Cortex of kidney (tissue), 1 donor: ENCODE data around the gene TRAPPC1.

ENCODE experiments used
- DNase-seq: peaks from one replicate; lab custom pipeline; 2025; lab: John Stamatoyannopoulos, UW

TRAPPC1 gene

DNA sequence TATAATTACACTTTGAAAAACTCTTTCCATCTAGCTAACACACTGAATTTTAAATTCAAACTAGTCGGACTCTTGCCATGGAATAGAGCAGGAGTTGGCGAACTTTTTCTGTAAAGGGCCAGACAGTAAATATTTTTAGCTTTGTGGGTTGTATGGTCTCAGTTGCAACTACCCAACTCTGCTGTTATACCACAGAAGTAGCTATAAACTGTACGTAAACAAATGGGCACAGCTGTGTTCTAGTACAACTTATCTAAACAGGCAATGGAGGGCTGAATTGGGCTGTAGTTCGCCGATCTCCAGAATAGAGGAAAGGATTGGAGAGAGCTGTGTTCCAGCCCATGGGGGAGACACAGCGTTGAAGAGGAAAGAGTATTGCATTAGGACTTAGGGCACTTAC is 9.0 kb upstream of the TRAPPC1 start:
- no peak for DNase-seq

DNA sequence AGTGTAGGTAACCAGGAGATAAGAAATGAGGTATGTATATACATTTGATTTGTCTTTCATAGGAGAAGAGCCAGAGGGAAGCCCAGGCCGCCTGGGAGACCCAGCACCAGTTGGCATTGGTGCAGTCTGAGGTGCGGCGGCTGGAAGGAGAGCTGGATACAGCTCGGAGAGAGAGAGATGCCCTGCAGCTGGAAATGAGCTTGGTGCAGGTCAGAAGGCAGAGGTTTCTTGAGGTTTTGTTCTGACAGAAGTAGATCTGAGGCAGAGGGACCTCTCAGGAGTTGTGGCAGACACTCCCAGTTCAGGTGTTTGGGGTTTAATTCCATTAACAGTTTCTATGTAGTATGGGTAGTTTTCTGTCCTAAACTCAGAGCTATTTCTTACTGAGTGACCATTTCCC is 8.3 kb upstream of the TRAPPC1 start:
- no peak for DNase-seq

DNA sequence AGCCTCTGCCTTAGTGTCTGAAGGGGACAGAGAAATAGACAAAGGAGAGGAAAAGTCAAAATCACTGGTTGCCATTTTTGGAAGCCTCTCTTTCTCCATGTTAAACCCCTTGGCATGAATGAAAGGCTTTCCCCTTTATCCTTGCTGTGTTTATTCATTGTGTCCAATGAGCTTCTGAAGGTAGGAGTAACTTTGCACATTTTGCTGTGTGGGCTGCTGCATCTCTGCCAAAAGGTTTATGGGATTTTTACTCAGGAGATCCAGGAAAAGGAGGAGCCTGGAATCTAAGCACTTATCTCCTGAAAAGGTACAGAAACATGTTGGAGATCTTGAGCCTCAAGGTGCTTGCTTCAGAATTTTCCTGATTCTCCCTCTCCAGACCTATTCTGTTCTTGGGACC is 4.1 kb upstream of the TRAPPC1 start:
- DNase-seq: no peak

DNA sequence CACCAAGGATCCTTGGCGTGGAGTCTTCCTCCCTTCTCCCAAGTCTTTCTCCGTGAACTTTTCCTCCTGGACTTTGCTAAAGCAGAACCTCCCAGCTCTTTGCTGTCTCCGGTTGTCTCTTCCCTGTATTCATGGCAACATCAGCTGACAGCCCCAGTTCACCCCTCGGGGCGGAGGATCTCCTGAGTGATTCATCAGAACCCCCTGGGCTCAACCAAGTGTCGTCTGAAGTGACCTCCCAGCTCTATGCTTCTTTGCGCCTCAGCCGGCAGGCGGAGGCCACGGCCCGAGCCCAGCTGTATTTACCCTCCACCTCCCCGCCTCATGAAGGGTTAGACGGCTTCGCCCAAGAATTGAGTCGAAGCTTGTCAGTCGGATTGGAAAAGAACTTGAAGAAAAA is 1.2 kb upstream of the TRAPPC1 start:
- no peak for DNase-seq

DNA sequence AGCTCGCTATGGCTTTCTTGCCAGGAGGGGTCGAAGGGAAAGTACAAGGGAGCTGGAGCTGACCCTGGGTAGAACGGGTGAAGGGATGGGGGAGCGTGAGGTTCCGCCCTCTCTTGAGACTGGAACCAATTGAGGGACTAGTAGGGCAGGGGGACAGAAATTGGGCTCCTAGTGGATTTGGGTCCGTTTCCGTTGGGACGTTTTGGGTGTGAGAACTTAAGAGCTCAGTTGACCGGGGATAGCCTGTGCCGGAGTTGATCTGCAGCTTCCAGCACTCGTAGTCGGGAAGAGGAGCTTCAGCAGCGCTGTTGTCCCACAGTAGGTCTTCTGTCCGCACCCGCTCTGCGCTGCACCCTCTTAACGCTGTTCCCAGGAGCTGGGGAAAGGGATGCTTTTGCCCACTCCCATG is 741 bp upstream of the TRAPPC1 start:
- no peak for DNase-seq

DNA sequence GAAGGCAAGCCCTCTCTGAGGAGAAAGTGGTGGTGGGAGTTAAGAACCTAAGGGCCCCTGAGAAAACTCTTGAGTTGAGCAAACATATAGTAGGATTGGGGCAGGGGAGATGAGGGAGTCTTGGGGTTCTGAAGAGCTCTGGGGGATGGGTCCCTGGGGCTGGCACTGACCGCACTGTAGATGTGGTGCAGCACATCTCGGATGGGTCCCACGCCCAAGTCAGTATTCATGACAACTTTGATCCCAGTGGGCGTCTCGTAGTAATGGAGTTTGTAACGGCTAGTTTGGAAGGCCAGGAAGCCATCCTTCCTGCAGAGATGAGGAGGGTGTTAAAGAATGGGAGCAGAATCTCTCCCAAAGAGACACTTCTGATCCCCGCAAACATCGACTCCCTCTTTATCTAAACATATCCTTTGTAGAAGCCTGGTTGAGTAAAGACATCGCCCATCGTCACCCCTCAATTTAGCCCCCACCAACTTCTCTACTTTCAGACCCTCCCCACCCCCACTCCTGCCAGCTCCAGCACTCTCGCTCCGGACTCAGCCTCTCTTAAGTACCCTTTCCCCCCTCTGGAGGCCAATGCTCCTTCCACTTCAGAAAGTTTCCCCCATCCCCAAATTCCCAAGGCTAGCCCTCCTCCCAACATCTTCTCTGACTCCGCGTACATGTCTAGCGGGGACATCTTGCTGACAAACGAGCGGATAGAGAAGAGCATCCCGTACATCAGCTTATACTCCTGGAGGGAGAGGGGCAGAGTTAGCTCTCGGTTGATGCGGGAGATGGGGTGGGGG is 710 bp downstream of the TRAPPC1 start:
- DNase-seq: no peak

DNA sequence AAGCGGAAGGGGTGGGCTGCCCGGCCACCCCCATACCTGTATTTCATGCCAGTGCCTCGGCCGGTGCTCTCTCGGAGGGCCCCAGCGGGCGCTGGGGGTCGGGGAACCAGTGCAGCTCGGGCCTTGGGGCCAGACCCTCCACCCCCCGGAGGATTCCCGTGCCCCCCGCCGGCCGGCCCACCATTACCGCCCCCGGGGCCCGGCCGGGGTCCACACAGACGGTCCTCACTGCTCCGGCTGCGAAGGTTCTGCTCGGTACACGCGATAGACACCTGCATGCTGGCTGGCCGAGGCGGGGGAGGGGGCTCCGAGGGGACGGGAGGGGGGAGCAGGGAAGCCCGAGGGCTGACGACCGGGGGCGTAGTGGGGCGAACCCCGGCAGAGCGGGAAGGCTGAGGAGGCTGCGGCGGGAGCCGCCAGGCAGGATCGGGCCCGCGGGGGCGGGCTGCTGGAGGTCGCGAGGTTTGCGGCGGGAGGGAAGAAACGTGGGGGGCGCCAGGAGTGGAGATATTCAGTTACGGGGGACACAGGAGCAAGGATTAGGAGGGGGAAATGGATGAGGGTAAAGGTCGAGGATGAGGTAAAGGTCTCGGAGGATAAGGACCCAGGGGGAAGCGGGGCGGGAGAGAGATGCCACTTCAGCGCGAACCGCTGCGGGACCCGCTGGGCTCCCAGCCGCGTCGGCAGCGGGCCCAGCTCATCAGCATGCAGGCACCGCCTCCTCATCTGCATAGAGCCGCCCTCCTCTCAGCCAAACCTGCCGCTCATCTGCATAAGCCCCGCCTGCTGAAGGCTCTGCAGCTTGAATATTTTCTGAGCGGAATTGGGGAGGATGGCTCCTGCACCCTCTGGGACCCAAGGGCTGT is 2.4 kb downstream of the TRAPPC1 start, which contains the start of gene KCNAB3:
TSS of gene KCNAB3 (minus strand) at position 699 of the 866 bp plus-strand sequence. CDS start at position 278, 421 bp downstream.
- DNase-seq: no peak

DNA sequence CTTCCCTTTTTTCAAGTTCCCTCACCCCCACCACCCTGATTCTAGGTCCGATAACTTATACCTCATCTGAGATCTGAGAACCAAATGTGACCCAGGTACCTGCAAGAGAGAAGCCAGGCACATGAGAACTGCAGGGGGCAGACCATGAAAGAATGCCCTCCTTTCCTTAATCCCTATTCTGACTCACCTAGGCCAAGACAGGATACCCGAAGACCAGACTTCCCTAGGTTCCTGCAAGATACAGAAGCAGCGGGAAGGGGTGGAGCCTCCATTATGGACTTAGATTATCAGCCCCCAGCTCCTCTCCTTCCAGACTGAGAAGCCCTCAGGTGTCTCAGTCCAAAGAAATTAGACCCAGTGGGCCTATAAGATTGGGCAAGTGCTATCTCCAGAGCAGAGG is 4.2 kb downstream of the TRAPPC1 start:
- no peak for DNase-seq

DNA sequence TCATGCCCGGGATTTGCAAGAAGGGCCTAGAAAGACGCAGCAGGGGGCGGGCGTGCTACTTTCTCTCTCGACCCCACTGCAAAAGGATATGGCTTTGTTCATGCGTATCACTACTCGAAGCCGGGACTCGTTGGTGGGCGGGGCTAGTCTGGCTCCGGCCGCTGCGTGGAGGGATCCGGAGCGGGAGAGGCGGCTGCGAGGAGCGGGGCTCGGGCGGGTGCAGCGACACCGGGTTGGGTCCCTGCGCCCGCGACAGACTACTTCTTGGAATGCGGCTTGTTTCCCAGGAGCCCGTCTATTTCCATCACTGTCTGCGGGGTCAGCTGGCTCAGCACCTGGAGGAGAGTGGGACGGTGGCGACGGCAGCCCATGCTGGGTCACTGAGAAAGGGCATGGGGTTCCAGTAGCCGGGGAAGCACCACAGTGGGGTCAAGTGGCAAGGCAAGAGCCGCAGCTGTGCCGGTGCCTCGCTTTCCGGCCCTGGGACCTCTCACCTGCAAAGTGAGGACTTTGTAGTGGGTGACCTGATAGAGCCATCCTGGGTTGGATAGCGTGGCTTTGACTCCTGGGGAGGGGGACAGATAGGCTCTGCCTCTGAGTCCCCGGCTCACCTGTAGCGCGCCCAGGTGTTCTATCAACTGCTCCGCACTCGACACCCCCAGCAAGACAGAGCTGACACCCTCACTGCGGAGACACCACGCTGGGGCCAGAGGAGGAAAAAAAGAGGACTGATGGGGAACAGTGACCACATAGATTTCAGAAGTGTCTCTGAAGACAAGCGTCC is 8.7 kb downstream of the TRAPPC1 start:
- DNase-seq: no peak

DNA sequence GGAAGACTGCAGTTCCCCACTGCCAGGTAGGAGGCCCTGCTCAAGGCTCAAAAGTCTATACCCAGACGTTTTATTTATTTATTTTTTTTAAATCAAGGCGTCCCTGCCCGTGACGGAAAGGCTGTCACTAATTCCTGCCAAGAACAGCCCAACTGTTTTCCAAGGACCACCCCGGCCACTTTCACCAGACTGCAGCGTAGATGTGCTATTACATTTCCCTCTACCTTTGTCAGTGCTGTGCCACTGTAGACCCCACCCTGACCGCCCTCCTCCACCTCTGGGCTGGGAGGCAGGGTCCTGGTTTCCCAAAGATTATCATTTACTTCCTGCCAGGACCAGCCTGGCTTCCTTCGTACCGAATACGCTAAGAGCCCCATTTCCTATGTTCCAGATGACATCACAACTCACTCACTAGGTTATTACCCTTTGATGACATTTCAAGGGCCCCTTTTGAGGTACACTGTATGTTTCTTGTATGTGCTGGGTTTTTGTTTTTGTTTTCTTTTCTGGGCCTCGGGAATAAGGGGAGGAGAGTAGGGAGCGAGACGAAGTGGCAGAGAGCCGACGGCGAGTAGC is 9.4 kb downstream of the TRAPPC1 start:
- DNase-seq: no peak

DNA sequence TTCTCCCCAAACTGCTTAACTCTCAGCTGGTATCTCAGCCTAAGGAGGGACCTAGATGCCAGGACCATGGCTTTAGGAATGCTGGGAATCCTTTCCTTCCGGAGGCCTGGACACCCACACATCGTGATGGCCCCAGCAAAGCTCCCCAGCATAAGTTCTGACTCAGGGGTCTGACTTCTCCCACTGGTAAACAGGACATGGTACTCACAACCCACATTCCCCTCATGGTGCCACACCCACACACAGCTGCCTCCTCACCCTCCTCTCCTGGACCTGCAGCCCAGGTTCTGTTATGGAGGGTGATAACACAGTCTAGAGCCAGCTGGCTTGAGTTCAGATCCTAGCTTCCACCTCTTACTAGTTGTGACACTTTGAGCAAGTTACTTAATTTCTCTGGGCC is 14.9 kb downstream of the TRAPPC1 start:
- no peak for DNase-seq

DNA sequence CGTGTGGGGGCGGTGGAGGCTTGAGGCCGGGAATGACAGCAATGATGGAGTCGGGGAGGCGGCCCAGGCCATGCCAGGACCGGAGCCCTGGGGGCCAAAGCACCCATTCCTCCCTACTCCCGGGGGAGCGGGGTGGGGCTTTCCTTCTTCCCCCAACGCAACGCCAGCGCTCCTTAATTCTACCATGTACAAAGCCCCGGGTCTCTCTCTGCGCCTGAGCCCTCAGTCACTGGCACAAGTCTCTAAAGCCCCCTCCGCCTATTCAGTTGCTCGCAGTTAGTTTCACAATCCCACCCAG is 15.4 kb downstream of the TRAPPC1 start:
- DNase-seq: no peak

DNA sequence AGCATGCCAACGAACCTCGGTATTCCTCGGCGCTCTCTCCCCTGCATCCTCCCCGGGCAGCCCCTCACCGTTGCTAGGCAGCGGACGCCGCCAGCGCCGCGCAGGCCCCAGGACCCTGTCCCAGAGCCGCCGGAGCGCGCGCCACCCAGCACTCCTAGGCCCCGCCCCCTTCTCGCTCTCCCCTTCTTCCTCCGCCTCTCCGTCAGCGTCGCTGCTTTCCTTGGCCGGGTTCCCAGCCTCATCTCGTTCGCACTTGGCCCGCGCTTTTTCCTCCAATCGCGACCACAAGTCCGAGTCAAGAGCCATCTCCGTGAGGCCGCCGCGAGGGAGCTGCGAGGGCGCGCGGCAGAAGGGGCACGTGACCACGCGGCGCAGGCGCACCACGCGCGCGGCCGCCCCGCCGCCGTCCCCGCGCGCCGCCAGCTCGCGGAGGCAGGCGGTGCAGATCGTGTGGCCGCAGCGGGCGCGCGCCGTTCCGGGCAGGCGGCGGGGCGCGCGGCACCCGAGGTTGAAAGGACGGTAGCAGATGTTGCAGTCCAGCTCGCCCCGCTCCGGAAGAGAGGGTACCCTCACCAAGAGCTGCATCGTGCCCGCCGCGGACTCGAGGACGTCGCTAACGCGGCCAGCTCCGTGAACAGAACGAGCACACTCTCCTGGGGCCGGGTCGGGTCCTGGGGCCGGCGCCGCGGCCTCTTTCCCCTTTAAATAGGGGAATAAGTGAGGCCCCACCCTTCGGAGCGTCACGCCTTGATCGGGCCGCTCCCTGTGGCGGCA is 15.9 kb downstream of the TRAPPC1 start, which contains the start of gene RNF227:
TSS of gene RNF227 (minus strand) at position 679 of the 774 bp plus-strand sequence. CDS start at position 585, 94 bp downstream.
- DNase-seq: no peak

DNA sequence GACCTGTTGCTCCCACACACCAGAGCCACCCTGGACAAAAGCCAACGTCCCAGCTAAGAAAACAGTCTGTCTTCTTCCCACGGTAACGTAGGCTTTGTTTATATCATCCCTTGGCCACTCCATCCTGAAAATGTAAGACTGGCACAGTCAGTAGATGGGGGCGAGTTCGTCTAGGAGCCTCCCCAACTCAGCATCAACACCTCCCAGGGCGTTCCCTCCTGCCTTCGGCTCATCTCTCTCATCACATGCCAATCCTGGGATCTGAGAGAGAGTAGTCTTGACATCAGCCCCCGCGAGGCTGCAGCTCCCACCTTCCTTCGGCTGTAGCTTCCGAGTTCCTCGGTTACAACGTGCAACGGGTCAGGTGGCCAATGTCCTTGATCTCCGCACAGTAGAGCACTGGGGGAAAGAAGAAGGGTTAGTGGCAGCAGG is 16.6 kb downstream of the TRAPPC1 start:
- DNase-seq: no peak

DNA sequence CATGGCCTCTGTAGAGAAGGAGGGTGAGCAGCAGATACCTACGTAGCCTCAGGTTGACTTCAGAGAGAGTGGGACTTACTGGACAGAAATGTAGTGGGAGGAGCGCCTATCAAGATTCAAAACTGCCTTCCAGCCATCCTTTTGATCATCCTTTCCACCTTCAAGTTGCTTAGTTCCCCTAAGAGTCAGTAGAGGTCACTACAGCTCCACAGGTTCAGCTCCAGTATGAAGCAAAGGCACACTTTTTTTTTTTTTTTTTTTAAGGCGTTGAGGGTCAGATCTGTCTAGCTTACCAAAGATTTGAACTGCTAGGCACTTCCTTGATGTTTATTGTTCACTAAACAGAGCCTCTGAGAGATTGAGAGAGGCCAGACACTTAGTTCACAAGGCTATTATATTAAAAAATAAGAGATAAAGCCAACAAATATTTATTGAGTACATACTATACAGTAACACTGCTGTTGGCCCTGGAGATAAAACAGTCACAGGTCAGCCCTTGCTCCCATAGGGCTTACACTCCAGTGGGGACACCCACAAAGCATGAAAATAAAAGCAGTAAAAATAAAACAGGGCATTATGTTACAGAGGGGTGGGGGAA is 18.7 kb downstream of the TRAPPC1 start:
- no peak for DNase-seq

DNA sequence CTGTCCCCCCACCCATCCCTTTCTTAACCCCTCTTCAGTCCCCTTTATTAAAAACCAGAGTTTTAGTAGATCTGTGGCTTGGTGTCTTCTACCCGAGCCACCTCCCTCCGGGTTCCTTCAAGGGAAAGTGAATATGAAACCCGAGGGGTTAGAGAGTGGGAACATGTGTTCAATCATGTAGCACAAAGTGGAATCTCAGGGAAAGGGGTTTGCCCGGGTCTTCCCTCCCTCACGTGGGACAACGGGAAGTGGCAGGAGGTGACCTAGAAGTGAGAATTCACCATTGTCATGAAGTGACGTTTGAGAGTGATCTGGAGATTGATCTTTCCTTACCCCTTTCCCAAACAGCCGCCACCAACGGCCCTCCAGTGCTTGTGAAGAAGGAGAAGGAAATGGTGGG is 20.6 kb downstream of the TRAPPC1 start:
- no peak for DNase-seq

DNA sequence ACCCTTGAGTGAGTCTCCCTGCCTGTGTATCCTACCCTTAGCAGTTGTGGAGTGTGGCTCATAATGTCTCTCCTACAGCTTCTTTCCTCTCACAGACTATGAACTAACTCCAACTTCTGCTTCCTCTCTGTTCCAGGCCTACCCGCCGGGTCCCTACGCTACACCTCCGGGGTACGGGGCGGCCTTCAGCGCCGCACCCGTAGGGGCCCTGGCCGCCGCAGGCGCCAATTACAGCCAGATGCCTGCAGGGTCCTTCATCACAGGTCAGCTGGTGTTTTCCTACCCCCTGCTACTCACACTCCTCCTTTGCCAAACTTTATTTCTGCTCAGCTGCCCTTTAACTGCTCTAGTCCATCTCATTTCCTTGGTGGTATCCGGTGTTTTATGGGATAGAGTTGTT is 21.0 kb downstream of the TRAPPC1 start:
- no peak for DNase-seq

DNA sequence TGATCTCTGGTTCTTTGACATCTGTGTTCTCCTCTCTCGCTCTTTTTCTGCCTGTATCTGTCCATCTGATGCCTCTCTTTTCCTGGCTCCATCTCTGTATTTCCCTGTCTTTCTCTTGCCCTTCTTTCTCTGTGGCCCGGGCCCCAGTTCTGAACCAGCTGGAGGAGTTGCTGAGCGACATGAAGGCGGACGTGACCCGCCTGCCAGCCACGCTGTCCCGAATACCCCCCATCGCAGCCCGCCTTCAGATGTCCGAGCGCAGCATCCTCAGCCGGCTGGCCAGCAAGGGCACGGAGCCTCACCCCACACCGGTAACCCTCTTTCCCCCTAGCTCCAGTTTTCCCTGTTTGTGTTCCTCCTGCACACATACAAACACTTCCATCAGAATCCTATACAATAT is 21.5 kb downstream of the TRAPPC1 start:
- DNase-seq: no peak

DNA sequence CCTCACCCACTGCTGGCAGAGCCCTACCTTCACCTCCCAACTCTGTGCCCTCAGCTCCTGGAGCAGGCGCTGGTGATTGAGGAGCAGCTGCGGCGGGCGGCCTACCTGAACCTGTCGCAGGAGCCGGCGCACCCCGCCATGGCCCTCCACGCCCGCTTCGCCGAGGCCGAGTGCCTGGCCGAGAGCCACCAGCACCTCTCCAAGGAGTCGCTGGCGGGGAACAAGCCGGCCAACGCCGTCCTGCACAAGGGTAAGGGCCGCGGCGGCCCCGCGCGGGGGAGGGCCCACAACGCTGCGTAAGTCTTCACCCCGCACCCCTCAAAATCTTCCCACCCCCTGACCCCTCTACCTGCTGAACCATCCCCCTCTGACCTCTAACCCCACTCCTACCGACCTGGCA is 22.7 kb downstream of the TRAPPC1 start:
- no peak for DNase-seq

DNA sequence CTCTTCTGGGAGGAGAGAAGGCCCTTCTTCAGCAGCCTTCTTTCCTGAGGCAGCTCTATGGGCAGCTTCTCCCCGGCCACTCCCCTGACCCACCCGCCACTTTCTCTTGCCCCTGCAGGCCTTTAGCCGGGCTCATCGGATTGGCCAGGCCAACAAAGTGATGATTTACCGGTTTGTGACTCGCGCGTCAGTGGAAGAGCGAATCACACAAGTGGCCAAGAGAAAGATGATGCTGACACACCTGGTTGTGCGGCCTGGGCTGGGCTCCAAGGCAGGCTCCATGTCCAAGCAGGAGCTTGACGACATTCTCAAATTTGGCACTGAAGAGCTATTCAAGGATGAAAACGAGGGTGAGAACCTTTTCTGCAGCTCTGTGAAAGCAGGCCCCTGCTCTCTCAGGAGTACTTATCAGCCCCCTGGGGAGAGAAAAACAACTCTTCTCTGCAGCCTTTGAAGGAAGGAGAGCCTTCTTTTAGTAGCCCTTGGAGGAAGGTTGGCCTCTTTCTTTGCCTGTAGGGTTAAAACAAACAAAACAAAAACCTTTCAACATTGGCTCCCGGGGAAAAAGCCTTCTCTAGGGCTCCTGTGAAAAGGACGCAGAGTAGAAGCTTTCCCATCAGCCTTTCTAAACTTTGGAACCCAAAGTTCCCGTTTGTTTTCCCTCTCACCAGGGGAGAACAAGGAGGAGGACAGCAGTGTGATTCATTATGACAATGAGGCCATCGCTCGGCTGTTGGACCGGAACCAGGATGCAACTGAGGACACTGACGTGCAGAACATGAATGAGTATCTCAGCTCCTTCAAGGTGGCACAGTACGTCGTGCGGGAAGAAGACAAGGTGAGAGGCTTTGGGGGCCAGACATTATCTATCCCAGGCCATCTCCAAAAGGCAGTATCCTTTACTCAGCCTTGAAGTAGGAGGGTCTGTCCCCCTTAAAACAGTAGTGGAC is 28.3 kb downstream of the TRAPPC1 start:
- no peak for DNase-seq
